GM23338 (cell line): ENCODE data around the gene RAN.

Experiments used
- CREB1 ChIP-seq: fragments of 250-450 bp; sonication (Bioruptor Pico); IDR thresholded peaks from 2 replicates; pipeline ENCODE4 v1.5.0; 2020; ENCODE audit warnings: low read depth, mild to moderate bottlenecking, moderate library complexity
- EZH2 ChIP-seq: fragments of 200-600 bp; sonication (generic); IDR thresholded peaks from one replicate; pipeline ENCODE4 v1.8.0; 2017; ENCODE audit warnings: antibody characterized with exemption, mild to moderate bottlenecking, low read depth; ENCODE audit not compliant: unreplicated experiment
- EZH2phosphoT487 ChIP-seq: fragments of 200-600 bp; sonication (generic); IDR thresholded peaks from one replicate; pipeline ENCODE4 v1.8.1; 2018; ENCODE audit warnings: antibody characterized with exemption; ENCODE audit not compliant: unreplicated experiment
- JUNB ChIP-seq: IDR thresholded peaks from one replicate; pipeline ENCODE4 v1.6.1; 2016; ENCODE audit warnings: antibody characterized with exemption; ENCODE audit not compliant: unreplicated experiment
- POLR2AphosphoS5 ChIP-seq: IDR thresholded peaks from 2 replicates; pipeline ENCODE4 v1.6.1; 2016; ENCODE audit warnings: antibody characterized with exemption, low read depth
- STAT1 ChIP-seq: IDR thresholded peaks from one replicate; pipeline ENCODE4 v1.6.1; 2016; ENCODE audit warnings: antibody characterized with exemption; ENCODE audit not compliant: unreplicated experiment
- TF ChIP-seq, protein P1 (sequence below), 2 experiments: fragments of 200-600 bp in 1 of 2; sonication (generic) in 1 of 2; conservative IDR thresholded peaks; 2 replicates each; pipeline versions ENCODE4 v1.5.1 to v1.6.1; 2016 to 2017; ENCODE audit warnings: antibody characterized with exemption in 2 of 2, low read depth in 2 of 2, mild to moderate bottlenecking in 2 of 2, moderate library complexity in 1 of 2
- TF ChIP-seq, protein P2 (sequence below): IDR thresholded peaks from one replicate; pipeline ENCODE4 v1.6.1; 2018; ENCODE audit warnings: antibody characterized with exemption; ENCODE audit not compliant: unreplicated experiment
- TF ChIP-seq, protein P3 (sequence below): fragments of 250-450 bp; sonication (Bioruptor Pico); IDR thresholded peaks from 2 replicates; pipeline ENCODE4 v1.5.0; 2020; ENCODE audit warnings: mild to moderate bottlenecking, moderate library complexity

DNA sequence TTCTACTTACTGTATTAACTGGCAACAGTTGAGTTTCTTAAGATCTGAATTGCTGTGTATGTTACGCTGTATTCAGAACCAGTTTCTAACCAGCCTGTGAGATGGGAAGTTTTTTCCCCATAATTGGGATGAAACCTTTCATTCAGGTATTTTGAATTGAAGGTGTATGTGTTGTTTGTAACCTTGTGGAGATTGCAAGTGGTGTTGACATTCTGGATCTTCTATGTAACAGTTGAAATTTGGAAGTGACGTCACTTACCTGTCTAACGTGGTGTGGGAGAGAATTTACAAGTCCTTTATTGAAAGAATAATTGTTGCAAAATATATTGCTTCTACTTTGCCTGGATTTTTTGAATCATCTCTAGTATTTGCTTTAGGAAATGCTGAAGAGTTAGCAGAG is 5.5 kb downstream of the RAN start:
- TF ChIP-seq, protein P1, sequence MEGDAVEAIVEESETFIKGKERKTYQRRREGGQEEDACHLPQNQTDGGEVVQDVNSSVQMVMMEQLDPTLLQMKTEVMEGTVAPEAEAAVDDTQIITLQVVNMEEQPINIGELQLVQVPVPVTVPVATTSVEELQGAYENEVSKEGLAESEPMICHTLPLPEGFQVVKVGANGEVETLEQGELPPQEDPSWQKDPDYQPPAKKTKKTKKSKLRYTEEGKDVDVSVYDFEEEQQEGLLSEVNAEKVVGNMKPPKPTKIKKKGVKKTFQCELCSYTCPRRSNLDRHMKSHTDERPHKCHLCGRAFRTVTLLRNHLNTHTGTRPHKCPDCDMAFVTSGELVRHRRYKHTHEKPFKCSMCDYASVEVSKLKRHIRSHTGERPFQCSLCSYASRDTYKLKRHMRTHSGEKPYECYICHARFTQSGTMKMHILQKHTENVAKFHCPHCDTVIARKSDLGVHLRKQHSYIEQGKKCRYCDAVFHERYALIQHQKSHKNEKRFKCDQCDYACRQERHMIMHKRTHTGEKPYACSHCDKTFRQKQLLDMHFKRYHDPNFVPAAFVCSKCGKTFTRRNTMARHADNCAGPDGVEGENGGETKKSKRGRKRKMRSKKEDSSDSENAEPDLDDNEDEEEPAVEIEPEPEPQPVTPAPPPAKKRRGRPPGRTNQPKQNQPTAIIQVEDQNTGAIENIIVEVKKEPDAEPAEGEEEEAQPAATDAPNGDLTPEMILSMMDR (conservative IDR thresholded peaks at IDR 0.05; ENCODE audit: low read depth in 2 of 2) = no peak
- no peak for TF ChIP-seq EZH2
- TF ChIP-seq EZH2phosphoT487 = no peak
- TF ChIP-seq POLR2AphosphoS5 = peak; percentile 33; the same call in 1 of the 2 replicates
- no peak for TF ChIP-seq JUNB
- no peak for TF ChIP-seq STAT1
- TF ChIP-seq, protein P2, sequence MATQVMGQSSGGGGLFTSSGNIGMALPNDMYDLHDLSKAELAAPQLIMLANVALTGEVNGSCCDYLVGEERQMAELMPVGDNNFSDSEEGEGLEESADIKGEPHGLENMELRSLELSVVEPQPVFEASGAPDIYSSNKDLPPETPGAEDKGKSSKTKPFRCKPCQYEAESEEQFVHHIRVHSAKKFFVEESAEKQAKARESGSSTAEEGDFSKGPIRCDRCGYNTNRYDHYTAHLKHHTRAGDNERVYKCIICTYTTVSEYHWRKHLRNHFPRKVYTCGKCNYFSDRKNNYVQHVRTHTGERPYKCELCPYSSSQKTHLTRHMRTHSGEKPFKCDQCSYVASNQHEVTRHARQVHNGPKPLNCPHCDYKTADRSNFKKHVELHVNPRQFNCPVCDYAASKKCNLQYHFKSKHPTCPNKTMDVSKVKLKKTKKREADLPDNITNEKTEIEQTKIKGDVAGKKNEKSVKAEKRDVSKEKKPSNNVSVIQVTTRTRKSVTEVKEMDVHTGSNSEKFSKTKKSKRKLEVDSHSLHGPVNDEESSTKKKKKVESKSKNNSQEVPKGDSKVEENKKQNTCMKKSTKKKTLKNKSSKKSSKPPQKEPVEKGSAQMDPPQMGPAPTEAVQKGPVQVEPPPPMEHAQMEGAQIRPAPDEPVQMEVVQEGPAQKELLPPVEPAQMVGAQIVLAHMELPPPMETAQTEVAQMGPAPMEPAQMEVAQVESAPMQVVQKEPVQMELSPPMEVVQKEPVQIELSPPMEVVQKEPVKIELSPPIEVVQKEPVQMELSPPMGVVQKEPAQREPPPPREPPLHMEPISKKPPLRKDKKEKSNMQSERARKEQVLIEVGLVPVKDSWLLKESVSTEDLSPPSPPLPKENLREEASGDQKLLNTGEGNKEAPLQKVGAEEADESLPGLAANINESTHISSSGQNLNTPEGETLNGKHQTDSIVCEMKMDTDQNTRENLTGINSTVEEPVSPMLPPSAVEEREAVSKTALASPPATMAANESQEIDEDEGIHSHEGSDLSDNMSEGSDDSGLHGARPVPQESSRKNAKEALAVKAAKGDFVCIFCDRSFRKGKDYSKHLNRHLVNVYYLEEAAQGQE = no peak
- TF ChIP-seq, protein P3, sequence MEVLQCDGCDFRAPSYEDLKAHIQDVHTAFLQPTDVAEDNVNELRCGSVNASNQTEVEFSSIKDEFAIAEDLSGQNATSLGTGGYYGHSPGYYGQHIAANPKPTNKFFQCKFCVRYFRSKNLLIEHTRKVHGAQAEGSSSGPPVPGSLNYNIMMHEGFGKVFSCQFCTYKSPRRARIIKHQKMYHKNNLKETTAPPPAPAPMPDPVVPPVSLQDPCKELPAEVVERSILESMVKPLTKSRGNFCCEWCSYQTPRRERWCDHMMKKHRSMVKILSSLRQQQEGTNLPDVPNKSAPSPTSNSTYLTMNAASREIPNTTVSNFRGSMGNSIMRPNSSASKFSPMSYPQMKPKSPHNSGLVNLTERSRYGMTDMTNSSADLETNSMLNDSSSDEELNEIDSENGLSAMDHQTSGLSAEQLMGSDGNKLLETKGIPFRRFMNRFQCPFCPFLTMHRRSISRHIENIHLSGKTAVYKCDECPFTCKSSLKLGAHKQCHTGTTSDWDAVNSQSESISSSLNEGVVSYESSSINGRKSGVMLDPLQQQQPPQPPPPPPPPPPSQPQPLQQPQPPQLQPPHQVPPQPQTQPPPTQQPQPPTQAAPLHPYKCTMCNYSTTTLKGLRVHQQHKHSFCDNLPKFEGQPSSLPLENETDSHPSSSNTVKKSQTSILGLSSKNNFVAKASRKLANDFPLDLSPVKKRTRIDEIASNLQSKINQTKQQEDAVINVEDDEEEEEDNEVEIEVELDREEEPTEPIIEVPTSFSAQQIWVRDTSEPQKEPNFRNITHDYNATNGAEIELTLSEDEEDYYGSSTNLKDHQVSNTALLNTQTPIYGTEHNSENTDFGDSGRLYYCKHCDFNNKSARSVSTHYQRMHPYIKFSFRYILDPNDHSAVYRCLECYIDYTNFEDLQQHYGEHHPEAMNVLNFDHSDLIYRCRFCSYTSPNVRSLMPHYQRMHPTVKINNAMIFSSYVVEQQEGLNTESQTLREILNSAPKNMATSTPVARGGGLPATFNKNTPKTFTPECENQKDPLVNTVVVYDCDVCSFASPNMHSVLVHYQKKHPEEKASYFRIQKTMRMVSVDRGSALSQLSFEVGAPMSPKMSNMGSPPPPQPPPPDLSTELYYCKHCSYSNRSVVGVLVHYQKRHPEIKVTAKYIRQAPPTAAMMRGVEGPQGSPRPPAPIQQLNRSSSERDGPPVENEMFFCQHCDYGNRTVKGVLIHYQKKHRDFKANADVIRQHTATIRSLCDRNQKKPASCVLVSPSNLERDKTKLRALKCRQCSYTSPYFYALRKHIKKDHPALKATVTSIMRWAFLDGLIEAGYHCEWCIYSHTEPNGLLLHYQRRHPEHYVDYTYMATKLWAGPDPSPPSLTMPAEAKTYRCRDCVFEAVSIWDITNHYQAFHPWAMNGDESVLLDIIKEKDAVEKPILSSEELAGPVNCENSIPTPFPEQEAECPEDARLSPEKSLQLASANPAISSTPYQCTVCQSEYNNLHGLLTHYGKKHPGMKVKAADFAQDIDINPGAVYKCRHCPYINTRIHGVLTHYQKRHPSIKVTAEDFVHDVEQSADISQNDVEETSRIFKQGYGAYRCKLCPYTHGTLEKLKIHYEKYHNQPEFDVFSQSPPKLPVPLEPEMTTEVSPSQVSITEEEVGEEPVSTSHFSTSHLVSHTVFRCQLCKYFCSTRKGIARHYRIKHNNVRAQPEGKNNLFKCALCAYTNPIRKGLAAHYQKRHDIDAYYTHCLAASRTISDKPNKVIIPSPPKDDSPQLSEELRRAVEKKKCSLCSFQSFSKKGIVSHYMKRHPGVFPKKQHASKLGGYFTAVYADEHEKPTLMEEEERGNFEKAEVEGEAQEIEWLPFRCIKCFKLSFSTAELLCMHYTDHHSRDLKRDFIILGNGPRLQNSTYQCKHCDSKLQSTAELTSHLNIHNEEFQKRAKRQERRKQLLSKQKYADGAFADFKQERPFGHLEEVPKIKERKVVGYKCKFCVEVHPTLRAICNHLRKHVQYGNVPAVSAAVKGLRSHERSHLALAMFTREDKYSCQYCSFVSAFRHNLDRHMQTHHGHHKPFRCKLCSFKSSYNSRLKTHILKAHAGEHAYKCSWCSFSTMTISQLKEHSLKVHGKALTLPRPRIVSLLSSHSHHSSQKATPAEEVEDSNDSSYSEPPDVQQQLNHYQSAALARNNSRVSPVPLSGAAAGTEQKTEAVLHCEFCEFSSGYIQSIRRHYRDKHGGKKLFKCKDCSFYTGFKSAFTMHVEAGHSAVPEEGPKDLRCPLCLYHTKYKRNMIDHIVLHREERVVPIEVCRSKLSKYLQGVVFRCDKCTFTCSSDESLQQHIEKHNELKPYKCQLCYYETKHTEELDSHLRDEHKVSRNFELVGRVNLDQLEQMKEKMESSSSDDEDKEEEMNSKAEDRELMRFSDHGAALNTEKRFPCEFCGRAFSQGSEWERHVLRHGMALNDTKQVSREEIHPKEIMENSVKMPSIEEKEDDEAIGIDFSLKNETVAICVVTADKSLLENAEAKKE (CRISPR knock-in tag) = no peak
- TF ChIP-seq CREB1 (CRISPR knock-in tag) = no peak
